ENCODE measurements around the gene RHOF.
"Not testable (repeated sequence)": the region's sequence is repeated elsewhere in the genome, so short reads cannot be mapped to it uniquely, and the experiment has no call there.

- TF ChIP-seq, protein P1, sequence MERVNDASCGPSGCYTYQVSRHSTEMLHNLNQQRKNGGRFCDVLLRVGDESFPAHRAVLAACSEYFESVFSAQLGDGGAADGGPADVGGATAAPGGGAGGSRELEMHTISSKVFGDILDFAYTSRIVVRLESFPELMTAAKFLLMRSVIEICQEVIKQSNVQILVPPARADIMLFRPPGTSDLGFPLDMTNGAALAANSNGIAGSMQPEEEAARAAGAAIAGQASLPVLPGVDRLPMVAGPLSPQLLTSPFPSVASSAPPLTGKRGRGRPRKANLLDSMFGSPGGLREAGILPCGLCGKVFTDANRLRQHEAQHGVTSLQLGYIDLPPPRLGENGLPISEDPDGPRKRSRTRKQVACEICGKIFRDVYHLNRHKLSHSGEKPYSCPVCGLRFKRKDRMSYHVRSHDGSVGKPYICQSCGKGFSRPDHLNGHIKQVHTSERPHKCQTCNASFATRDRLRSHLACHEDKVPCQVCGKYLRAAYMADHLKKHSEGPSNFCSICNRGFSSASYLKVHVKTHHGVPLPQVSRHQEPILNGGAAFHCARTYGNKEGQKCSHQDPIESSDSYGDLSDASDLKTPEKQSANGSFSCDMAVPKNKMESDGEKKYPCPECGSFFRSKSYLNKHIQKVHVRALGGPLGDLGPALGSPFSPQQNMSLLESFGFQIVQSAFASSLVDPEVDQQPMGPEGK (CRISPR knock-in tag; IDR thresholded peaks at IDR 0.05; ENCODE audit: borderline replicate concordance) = not testable (repeated sequence)
- not testable (repeated sequence) for TF ChIP-seq ARNTL (CRISPR knock-in tag; IDR thresholded peaks at IDR 0.05; ENCODE audit: borderline replicate concordance, low read depth); ZFP30 (CRISPR knock-in tag; IDR thresholded peaks at IDR 0.05); POU6F1 (CRISPR knock-in tag; IDR thresholded peaks at IDR 0.05; ENCODE audit: borderline replicate concordance, low read depth)
These were observed 2.7 kb downstream of the RHOF start for GRCh38 chr12:121790785-121791184.

Measured in SK-N-SH treated with all-trans-retinoic acid at 6 μM for 48 hours (cell line).